DMS153 treated with DMSO at 0.1 percent for 48 hours (cell line): ENCODE results near the gene OR2F2.

Experiments used
- DNase-seq: peaks from one replicate; lab custom pipeline; 2025; ENCODE audit not compliant: unreplicated experiment; lab: John Stamatoyannopoulos, UW

OR2F2 gene

GRCh38 chr7:143913945-143914615 is 21.0 kb upstream of the OR2F2 start:
- no peak for DNase-seq

DNA sequence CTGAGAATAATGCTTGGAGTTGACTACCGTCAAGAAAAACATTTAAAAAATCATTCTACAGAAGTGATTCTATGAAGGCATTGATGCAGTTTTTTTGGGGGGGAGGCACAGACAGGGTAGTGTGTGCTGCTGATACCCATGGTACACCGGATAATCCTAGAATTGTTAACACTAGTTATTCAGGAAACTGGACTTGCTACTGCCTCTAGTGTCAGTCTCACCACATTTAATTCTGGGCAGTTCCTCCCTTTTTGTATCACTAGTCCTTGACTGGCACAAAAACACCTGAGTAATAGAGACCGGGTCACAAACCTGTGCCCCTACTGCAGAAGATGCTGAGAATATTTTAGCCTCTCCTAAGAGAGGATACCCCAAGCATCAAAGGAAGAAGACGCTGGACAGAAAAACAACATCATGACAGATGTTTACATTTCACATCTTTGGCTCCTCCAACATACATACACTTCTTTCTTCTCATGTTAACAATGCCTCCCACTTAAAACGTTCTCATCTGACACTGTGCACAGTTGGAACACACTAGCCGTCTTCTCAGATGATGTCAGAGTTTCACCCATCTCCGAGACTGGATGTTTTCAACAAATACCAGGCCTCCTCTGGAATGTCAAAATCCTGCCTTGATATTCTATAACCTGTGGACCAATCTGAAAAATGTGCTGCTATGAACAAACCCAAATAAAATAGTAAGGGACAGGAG is 19.9 kb upstream of the OR2F2 start:
- no peak for DNase-seq

- no peak for DNase-seq
These were observed 10.2 kb upstream of the OR2F2 start for GRCh38 chr7:143924851-143925250.

- DNase-seq = no peak
These were observed 5.7 kb upstream of the OR2F2 start for GRCh38 chr7:143929224-143929920.

DNA sequence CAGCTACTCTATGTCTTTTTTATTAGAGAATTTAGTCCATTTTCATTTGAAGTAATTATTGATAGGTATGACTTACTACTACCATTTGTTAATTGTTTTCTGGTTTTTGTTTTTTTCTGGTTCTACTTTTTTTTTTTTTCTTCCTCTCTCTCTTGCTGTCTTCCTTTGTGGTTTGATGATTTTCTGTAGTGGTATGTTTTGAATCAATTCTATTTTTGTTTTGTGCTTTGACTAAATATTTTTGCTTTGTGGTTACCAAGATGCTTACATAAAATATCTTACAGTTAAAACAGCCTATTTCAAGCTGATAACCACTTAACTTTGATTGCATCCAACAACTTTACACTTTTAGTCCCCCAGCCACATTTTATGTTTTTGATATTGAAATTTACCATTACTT is 3.3 kb upstream of the OR2F2 start:
- no peak for DNase-seq

DNA sequence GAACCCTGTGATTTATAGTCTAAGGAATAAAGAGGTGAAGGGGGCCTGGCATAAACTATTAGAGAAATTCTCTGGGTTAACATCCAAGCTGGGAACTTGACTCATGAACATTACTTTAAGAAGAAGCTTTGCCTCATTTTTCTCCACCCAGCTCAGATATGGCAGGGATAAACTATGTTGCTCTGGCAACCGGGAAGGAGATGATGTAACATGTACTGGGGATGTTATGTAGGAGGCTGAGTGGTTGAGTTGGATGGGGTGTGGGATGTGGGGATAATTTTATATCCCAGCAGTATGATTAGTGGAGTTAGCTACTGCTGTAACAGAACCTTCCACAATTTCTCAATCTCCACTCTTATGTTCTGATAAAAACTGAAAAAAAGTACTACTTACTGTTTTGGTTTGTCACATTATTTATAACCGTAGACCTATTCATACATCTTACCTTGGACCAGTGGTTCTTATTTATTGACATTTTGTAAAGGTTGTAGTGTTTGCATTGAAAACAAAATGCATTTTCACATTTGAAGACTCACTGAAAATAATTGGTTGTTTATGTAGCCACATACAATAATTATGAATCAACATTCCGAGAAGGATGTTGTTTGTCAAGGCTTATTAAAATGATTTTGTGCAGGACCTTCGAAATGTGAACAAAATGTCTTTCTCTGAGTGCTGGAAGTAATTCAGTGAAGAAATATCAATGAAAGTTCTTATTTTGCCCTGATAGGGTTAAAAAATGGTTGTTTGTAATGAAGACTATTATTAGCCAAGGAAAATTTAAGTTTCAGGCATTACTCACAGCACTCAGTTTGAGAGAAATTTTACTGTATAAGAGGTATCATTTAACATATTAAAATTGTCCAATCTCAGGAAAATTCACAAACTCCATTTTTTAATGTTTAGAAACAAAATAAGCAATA is 1.3 kb downstream of the OR2F2 start:
- no peak for DNase-seq

GRCh38 chr7:143938379-143939243 is 3.6 kb downstream of the OR2F2 start:
- DNase-seq = no peak

GRCh38 chr7:143945423-143945822 is 10.4 kb downstream of the OR2F2 start:
- DNase-seq = no peak

DNA sequence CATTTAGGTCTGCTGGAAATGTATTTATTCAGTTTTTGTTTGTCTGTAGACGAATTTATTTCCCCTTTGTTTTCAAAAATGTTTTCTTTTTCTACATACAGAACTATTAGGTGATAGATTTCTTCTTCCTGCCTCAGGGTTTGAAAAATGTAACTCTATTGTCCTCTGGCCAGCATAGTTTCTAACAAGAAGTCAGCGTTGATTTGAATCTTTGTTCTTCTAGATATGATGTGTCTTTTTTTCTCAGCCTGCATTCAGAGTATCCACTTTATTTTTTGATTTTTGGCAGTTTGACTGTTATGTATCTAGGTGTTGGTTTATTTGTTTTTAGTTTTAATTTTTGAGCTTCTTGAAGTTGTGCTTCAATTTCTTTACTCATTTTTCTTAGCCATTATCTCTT is 12.1 kb downstream of the OR2F2 start:
- DNase-seq = no peak

DNA sequence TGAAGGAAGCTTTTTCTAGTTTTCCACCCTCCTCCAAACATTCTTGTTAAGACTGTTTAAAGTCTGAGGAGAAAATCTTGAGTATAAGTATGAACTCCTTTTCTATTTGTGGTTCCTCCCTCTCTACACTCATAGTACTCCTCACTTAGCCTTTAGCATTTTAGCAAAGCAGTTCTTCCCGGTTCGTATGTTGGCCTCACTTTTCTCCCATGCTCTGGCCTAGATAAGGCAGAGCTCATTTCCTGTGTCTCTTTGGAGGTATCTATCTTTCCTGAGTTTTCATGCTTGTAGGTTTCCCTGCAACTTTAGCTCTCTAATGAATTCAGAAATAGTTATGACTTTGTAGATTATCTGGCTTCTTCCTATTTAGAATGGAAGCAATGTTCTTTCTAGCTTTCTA is 13.7 kb downstream of the OR2F2 start:
- no peak for DNase-seq

GRCh38 chr7:143953421-143953820 is 18.4 kb downstream of the OR2F2 start:
- DNase-seq = no peak

DNA sequence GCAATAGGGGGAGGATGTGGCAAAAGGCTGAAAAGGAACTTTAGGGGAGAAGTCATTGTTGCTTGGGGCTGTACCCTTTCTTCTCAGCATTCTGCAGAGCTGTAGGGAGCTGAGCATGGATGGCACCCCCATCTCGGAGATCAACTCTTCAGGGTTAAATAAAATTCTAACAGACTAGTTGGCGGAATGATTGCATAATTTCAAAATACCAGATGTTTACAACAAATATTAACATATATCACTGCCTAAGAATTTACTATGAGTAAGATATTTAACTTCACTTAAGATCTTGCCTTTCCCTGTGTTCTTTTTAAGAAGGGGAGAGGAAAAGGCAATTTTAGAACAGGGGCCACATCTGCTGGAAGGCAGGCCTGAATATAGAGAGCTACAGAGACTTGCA is 19.1 kb downstream of the OR2F2 start:
- DNase-seq = no peak

DNA sequence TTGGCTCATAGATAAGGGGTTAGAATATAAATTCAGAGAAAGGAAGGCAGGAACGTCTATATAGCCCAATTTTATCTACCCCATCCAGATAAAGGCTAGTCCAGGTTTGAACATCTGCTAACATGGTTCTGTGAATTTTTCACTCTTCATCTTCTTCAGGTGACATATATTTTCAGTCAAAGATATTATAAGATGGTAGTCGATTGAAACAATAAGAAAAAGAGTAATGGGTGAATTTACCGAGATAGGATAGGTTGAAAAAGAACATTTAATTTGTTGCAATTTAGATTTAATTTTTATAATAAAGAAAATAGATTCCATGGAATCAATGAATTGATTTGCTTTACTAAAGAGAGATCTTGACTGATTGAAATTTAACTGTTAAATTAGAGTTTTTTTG is 19.5 kb downstream of the OR2F2 start, which contains the start of gene OR2F1:
Gene OR2F1 (plus strand): TSS at position 301 of the 400 bp plus-strand sequence. CDS start 5,127 bp downstream, outside the sequence.
- no peak for DNase-seq

GRCh38 chr7:143958781-143959180 is 23.7 kb downstream of the OR2F2 start:
- DNase-seq = no peak

DNA sequence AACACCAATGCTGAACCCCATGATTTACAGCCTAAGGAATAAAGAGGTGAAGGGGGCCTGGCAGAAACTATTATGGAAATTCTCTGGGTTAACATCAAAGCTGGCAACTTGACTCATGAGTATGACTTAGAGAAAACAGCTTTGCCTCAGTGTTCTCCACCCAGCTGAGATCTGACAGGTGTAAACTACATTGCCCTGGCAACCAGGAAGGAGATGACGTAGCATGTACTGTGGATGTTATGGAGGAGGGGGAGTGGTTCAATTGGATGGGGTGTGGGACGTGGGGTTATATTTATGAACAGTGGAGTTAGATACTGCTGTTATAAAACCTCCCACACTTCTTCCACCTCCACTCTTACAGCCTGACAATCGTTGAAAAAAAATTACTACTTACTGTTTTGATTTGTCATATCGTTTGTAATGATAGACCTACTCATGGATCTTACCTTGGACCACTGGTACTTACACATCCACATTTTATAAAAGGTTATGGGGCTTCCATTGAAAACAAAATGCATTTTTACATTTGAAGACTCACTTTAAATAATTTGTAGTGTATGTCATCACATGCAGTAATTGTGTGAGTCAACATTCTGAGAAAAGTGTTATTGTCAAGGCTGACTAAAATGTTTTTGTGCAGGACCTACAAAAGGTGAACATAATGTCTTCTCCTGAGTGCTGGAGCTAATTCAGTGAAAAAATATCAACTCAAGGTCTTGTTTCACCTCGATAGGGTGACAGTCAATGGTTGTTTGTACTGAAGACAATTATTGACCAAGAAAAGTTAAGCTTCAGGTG is 26.0 kb downstream of the OR2F2 start:
- DNase-seq = no peak

GRCh38 chr7:143965280-143965679 is 30.2 kb downstream of the OR2F2 start:
- no peak for DNase-seq

DNA sequence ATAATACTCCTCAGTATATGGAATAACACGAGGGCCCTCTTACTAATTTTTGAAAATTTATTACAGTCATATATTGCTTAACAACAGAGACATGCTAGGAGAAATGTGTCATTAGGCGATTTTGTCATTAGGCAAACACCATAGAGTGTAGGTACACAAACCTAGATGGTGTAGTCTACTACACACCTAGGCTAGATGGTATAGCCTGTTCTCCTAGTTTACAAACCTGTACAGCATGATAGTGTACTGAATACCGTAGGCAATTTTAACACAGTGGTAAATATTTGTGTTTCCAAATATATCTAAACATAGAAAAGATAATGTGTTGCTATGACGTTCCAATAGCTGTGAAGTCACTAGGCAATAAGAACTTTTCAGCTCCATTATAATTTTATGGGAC is 32.4 kb downstream of the OR2F2 start:
- DNase-seq = no peak

- no peak for DNase-seq
These were observed 38.9 kb downstream of the OR2F2 start for GRCh38 chr7:143973870-143974416.

DNA sequence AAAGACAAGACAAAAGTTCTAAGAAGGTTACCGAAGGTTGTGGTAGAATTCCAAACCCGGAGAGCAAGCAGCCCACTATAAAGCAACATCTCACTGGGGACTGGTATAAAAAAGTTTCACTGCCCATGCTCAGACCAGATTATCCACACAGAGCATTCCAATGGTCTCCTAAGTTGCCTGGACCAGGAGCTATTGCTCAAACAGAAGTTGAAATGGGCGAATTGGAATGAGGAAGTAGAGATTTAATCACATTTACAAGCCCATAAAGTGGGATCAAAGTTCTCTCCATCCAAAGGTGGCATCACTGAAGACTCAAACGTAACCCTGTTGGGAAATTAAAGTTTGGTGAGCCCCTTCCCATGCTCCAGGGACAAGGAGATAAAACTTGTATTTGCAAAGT is 39.4 kb downstream of the OR2F2 start:
- no peak for DNase-seq
